Small intestine (tissue), 7 donors: ENCODE measurements around the gene MMP24. TPM values are rescaled to one million over a fixed set of nuclear protein-coding genes. Genes with fewer than 3 reads are reported as not detected.
"Not testable (repeated sequence)": the region's sequence is repeated elsewhere in the genome, so short reads cannot be mapped to it uniquely, and the experiment has no call there.

Experiments
- DNase-seq, 2 donors: peaks; one replicate each; pipeline versions ENCODE4 v3.0.0 to v3.0.0-alpha.2; 2013
- FAIRE-seq: peaks from 2 replicates; lab custom pipeline; 2012; peaks lifted over from hg19 to GRCh38; lab: Jason Lieb, UNC
- H3K27ac ChIP-seq, 3 donors: one replicate each; pipeline ENCODE4 v1.5.1; 2013; ENCODE audit warnings: low read length in 2 of 3, mild to moderate bottlenecking in 2 of 3, control low read depth in 1 of 3, inconsistent platforms in 1 of 3, low read depth in 1 of 3, moderate library complexity in 1 of 3
- H3K27me3 ChIP-seq, 3 donors: one replicate each; pipeline ENCODE4 v1.6.1; 2013; ENCODE audit warnings: low read length in 3 of 3, inconsistent platforms in 1 of 3; ENCODE audit not compliant: control insufficient read depth in 3 of 3, insufficient read depth in 3 of 3
- H3K36me3 ChIP-seq, 3 donors: one replicate each; pipeline ENCODE4 v1.6.1; 2013; ENCODE audit warnings: low read length in 3 of 3, inconsistent platforms in 1 of 3, low read depth in 1 of 3, mild to moderate bottlenecking in 1 of 3, moderate library complexity in 1 of 3; ENCODE audit not compliant: control insufficient read depth in 3 of 3, insufficient read depth in 2 of 3
- H3K4me1 ChIP-seq, 3 donors: one replicate each; pipeline ENCODE4 v1.6.1; 2013; ENCODE audit warnings: low read length in 2 of 3, inconsistent platforms in 1 of 3, low read depth in 1 of 3, mild to moderate bottlenecking in 1 of 3, moderate library complexity in 1 of 3; ENCODE audit not compliant: control insufficient read depth in 3 of 3, insufficient read depth in 2 of 3
- H3K4me3 ChIP-seq, 3 donors: one replicate each; pipeline ENCODE4 v1.5.1; 2013; ENCODE audit warnings: low read length in 3 of 3, control low read depth in 1 of 3, inconsistent platforms in 1 of 3, low read depth in 1 of 3, mild to moderate bottlenecking in 1 of 3, moderate library complexity in 1 of 3
- H3K9me3 ChIP-seq, 2 donors: one replicate each; pipeline ENCODE4 v1.6.1; 2013; ENCODE audit warnings: low read depth in 1 of 2, low read length in 1 of 2; ENCODE audit not compliant: control insufficient read depth in 2 of 2, insufficient read depth in 1 of 2
- WGBS, 3 donors: extraction: QIAGEN DNeasy Blood & Tissue Kit; methylation state at CpG; one replicate each; pipeline ENCODE4 v1.1.7; 2013; 5-methylcytosine and 5-hydroxymethylcytosine counted together
- polyA plus RNA-seq, 4 donors: library from polyadenylated mRNA; stranded (reverse) in 3 of 4; unstranded in 1 of 4; fragments of 200-250 nt in 3 of 4; fragments of 120-200 nt in 1 of 4; gene quantifications; one replicate each; pipeline versions ENCODE4 v1.2.1 to v1.2.3, GENCODE V29; 2013
- donor health status: healthy with polysubstance abuse.
- donor health status: control.
- donor health status: control.
- donor health status: Bipolar disorder and iron deficiency.
- donor health status: healthy.

MMP24 gene
- polyA plus RNA-seq, 4 donors: 0.54 to 1.3 (median 0.73) TPM

- no peaks in the 10 kb centered on the region for H3K27me3 ChIP-seq
- FAIRE-seq: no peak
- peaks cover 3 to 7% (median 6%) of the 10 kb centered on the region in 3 donors for H3K4me1 ChIP-seq
- no peak overlapping the region for H3K27ac ChIP-seq
- no peak overlapping the region for H3K4me3 ChIP-seq
- DNase-seq: no peak
- no peaks in the 10 kb centered on the region for H3K9me3 ChIP-seq
- 89 to 92% (median 91%) methylated on average over 12 of the region's 12 CpGs for WGBS, 3 donors
- peaks cover 0 to 16% (median 0%) of the 10 kb centered on the region in 3 donors for H3K36me3 ChIP-seq
These were observed 28.0 kb downstream of the MMP24 start for GRCh38 chr20:35254448-35254999.

DNA sequence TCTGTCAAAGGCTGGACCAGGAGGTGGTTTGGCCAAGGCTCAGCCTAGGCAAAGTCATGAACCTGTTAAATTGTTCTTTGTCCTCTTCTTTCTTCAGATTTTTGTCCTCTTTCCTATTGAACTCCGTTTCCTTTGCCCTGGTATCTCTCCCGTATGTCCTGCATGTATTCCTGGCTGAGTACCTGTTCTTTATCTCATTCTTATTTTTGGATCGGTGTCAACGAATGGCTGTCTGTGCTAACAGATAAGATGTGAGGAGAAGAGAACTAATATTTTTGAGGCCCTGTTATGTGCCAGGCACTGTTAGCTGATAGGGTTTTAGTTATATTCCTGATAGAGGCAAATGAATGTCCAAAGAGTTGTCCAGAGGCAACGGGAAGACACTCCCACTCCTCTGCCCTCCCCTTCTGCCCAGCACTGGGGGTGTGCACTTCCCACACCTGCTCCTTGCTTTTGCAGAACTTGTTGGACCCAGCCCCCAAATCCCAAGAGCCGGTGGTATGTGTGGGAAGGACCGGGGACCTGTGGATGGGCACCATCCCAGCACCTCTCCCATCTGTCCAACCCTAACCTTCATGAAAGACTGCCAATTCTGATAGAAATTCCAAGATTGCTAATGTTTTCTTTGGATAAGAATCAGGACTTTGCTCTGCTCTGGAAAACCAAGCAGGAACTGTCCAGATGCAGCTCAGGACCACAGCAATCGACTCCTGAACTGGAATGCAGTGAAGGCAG, 30.9 kb downstream of the MMP24 start:
- Histone ChIP-seq H3K36me3 (peaks cover 0 to 33% (median 0%) of the 10 kb centered on the region in 3 donors), H3K4me1 (peaks cover 2 to 6% (median 3%) of the 10 kb centered on the region in 3 donors), H3K27me3 (no peaks in the 10 kb centered on the region), H3K27ac (peak overlapping the region in 1 of 3 donors; percentile 13), H3K9me3 (no peaks in the 10 kb centered on the region), H3K4me3 (no peak overlapping the region)
- peak in 1 of 2 donors; percentile 54 for DNase-seq
- 14 to 55% (median 31%) methylated on average over 8 of the region's 8 CpGs for WGBS, 3 donors
- FAIRE-seq: no peak

GRCh38 chr20:35260426-35260825, 33.9 kb downstream of the MMP24 start:
- Histone ChIP-seq H3K36me3 (peaks cover 0 to 44% (median 0%) of the 10 kb centered on the region in 3 donors), H3K4me1 (peaks cover 0 to 17% (median 7%) of the 10 kb centered on the region in 3 donors), H3K4me3 (no peak overlapping the region), H3K27me3 (no peaks in the 10 kb centered on the region), H3K27ac (no peak overlapping the region), H3K9me3 (no peaks in the 10 kb centered on the region)
- FAIRE-seq (no peak), DNase-seq (no peak)
- 87 to 92% (median 89%) methylated on average over 6 of the region's 6 CpGs for WGBS, 3 donors

DNA sequence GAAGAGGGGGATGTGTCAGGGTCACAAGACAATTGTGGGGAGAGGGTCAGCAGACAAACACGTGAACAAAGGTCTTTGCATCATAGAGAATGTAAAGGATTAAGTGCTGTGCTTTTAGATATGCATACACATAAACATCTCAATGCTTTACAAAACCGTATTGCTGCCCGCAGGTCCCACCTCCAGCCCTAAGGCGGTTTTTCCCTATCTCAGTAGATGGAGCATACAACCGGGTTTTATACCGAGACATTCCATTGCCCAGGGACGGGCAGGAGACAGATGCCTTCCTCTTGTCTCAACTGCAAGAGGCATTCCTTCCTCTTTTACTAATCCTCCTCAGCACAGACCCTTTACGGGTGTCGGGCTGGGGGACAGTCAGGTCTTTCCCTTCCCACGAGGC, 35.8 kb downstream of the MMP24 start:
- H3K27me3 ChIP-seq, H3K9me3 ChIP-seq, H3K27ac ChIP-seq, H3K4me3 ChIP-seq, DNase-seq, FAIRE-seq: not testable (repeated sequence)
- Histone ChIP-seq H3K36me3 (peaks cover 0 to 53% (median 5%) of the 10 kb centered on the region in 3 donors), H3K4me1 (peaks cover 0 to 16% (median 6%) of the 10 kb centered on the region in 3 donors)
- 73 to 89% (median 82%) methylated on average over 7 of the region's 10 CpGs for WGBS, 3 donors

- not testable (repeated sequence) for H3K9me3 ChIP-seq, FAIRE-seq, H3K4me3 ChIP-seq, H3K27me3 ChIP-seq
- peak; percentile 51 to 74 for DNase-seq
- Histone ChIP-seq H3K4me1 (peaks cover 0 to 11% (median 5%) of the 10 kb centered on the region in 3 donors), H3K27ac (peak overlapping the region in 2 of 3 donors; percentile 57 to 88), H3K36me3 (peaks cover under 1 to 59% (median 5%) of the 10 kb centered on the region in 3 donors)
- WGBS, 3 donors: 26 to 59% (median 45%) methylated on average over 5 of the region's 8 CpGs
These were observed 36.4 kb downstream of the MMP24 start for GRCh38 chr20:35262731-35263531.

DNA sequence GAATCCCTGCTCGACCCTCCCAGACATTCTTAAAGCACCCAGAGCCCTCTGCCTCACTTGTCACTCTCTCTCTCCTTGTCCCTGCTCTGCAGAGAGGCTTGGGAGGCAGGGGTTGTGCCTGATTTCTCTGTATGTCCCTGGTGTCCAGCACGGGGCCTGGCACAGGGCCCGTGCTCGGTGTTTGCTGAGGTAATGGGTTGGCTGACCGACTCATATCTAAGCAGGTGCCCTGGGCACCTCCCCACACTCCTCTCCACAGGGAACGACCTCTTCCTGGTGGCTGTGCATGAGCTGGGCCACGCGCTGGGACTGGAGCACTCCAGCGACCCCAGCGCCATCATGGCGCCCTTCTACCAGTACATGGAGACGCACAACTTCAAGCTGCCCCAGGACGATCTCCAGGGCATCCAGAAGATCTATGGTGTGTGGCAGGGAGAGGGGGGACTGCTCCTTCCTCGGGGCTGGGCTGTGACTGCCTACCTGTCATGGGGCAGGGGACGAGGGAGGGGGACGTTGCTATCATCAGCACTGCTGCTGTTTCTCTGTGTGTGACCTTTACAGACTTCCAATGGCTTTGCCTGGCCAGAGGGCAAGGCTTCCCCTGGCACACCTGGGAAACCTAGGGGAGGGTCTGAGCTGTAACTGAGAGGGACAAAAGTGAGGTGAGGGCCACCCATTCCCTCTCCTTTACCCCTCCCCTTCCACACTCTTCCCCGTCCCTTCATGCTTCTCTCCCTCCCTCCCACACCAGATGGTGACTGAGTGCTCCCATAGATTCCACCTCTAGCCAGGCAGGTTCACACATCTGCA, 37.2 kb downstream of the MMP24 start:
- Histone ChIP-seq H3K9me3 (no peaks in the 10 kb centered on the region), H3K4me3 (no peak overlapping the region), H3K4me1 (peaks cover 0 to 11% (median 7%) of the 10 kb centered on the region in 3 donors), H3K27me3 (no peaks in the 10 kb centered on the region), H3K36me3 (peaks cover 2 to 66% (median 5%) of the 10 kb centered on the region in 3 donors), H3K27ac (peak overlapping the region in 2 of 3 donors; percentile 57 to 88)
- 53 to 69% (median 59%) methylated on average over 16 to 17 of the region's 17 CpGs for WGBS, 3 donors
- DNase-seq (peak in 1 of 2 donors; percentile 48), FAIRE-seq (no peak)

GRCh38 chr20:35264755-35265154, 38.3 kb downstream of the MMP24 start:
- peaks cover 2 to 65% (median 5%) of the 10 kb centered on the region in 3 donors for H3K36me3 ChIP-seq
- no peak overlapping the region for H3K27ac ChIP-seq
- no peaks in the 10 kb centered on the region for H3K9me3 ChIP-seq
- H3K4me3 ChIP-seq: no peak overlapping the region
- H3K27me3 ChIP-seq: no peaks in the 10 kb centered on the region
- no peak for DNase-seq
- WGBS, 3 donors: 67 to 78% (median 69%) methylated on average over 1 of the region's 1 CpG
- peaks cover 0 to 14% (median 7%) of the 10 kb centered on the region in 3 donors for H3K4me1 ChIP-seq
- no peak for FAIRE-seq
